NCI-H82 treated with DMSO at 0.1 percent for 48 hours (cell line): Measurements from ENCODE around the gene ZNF488.

Source experiments
- DNase-seq: peaks from one replicate; lab custom pipeline; 2025; ENCODE audit not compliant: unreplicated experiment; lab: John Stamatoyannopoulos, UW

The ZNF488 gene

GRCh38 chr10:47350671-47351640, 33.1 kb downstream of the ZNF488 start:
- DNase-seq = no peak

GRCh38 chr10:47349941-47350371, 34.1 kb downstream of the ZNF488 start:
- DNase-seq = no peak

GRCh38 chr10:47349516-47349915, 34.6 kb downstream of the ZNF488 start:
- no peak for DNase-seq

GRCh38 chr10:47348661-47349470, 35.2 kb downstream of the ZNF488 start:
- DNase-seq = no peak

GRCh38 chr10:47348138-47348651, 35.9 kb downstream of the ZNF488 start, which contains the start of gene RBP3:
Gene RBP3 (plus strand): TSS chr10:47348363. CDS start chr10:47348485, 122 bp downstream.
- peak; percentile 85 for DNase-seq

- DNase-seq = no peak
Measured at GRCh38 chr10:47347303-47347675, 36.8 kb downstream of the ZNF488 start.

GRCh38 chr10:47346581-47347302, 37.4 kb downstream of the ZNF488 start:
- DNase-seq = peak; percentile 90

GRCh38 chr10:47344996-47345870, 38.9 kb downstream of the ZNF488 start:
- DNase-seq = no peak

- DNase-seq = no peak
Measured at GRCh38 chr10:47340608-47341170, 43.4 kb downstream of the ZNF488 start.

GRCh38 chr10:47339759-47340607, 44.1 kb downstream of the ZNF488 start:
- DNase-seq = no peak

- no peak for DNase-seq
Measured at GRCh38 chr10:47339186-47339735, 44.8 kb downstream of the ZNF488 start.

GRCh38 chr10:47337310-47337709, 46.8 kb downstream of the ZNF488 start:
- no peak for DNase-seq

GRCh38 chr10:47336387-47337134, 47.5 kb downstream of the ZNF488 start:
- DNase-seq = no peak

- DNase-seq = no peak
Measured at GRCh38 chr10:47335906-47336305, 48.2 kb downstream of the ZNF488 start.

GRCh38 chr10:47334466-47335295, 49.4 kb downstream of the ZNF488 start:
- DNase-seq = no peak

- DNase-seq = no peak
Measured at GRCh38 chr10:47333532-47333931, 50.6 kb downstream of the ZNF488 start.

- DNase-seq = no peak
Measured at GRCh38 chr10:47332946-47333345, 51.1 kb downstream of the ZNF488 start.
